Measurements from ENCODE around the gene MATN3. TPM values are rescaled to one million over a fixed set of nuclear protein-coding genes. Genes with fewer than 3 reads are reported as not detected.

Gene MATN3
- total RNA-seq, 6 experiments from 2014 or later, result not detected

- intact Hi-C loops (cut with DNase I), result no loop called here
- Histone ChIP-seq H3K27me3 (no peaks in the 10 kb centered on the region), H3K4me1 (no peaks in the 10 kb centered on the region), H3K4me3 (no peak overlapping the region), H3K27ac (no peak overlapping the region), H3K36me3 (peaks cover 0 to 8% (median 0%) of the 10 kb centered on the region in 4 donors), H3K9me3 (no peaks in the 10 kb centered on the region)
- TF ChIP-seq POLR2A (IDR thresholded peaks at IDR 0.05) (no peak), CTCF (IDR thresholded peaks at IDR 0.05) (no peak)
- ATAC-seq (no peak), DNase-seq (no peak)
Observed at GRCh38 chr2:19942199-19942598, 70.3 kb downstream of the MATN3 start.

Other genes with a start within 250 kb of the MATN3 start
- gene TTC32, start 110.7 kb downstream of the MATN3 start, total RNA-seq, result 1 to 10 TPM; 2.4 to 5.5 (median 3.8) TPM
- 1 to 10 TPM; 1.2 to 3.3 (median 2.5) TPM for gene WDR35, start 22.6 kb downstream of the MATN3 start, total RNA-seq
- gene LAPTM4A, start 39.0 kb upstream of the MATN3 start, total RNA-seq, result 100 to 1,000 TPM in 4 of 6 experiments, 10 to 100 TPM in 2; 80.0 to 143 (median 126) TPM
- gene SDC1, start 212.5 kb upstream of the MATN3 start, total RNA-seq, result 100 to 1,000 TPM; 260 to 452 (median 415) TPM